Epidermal melanocyte (primary cell): ENCODE measurements around the gene CEP89.
"Not testable (repeated sequence)": the region's sequence is repeated elsewhere in the genome, so short reads cannot be mapped to it uniquely, and the experiment has no call there.

Experiments
- DNase-seq: peaks from one replicate; pipeline ENCODE4 v3.0.0; 2011; ENCODE audit warnings: low spot score; ENCODE audit not compliant: insufficient read length

CEP89 gene

GRCh38 chr19:32971715-32972540, at the start of gene CEP89, which contains the start of gene FAAP24:
CEP89 (minus strand) TSS chr19:32971958; CDS start chr19:32971874, 84 bp downstream.
FAAP24 (plus strand) TSS chr19:32972242; CDS start chr19:32973197, 955 bp downstream.
- peak; percentile 99 for DNase-seq

DNA sequence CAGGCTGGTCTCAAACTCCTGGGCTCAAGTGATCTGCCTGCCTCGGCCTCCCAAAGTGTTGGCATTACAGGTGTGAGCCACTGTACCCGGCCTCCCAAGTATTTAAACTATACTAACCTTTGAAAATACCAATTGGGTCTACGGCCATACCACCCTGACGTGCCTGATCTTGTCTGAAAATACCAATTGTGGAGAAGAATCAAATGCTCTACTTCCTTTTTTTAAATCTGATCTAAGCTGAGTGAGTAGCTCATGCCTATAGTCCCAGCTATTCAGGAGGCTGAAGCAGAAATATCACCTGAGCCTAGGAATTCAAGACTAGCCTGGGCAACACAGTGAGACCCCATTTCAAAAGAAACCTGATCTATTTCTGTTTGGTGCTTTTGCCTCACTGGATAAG, 39.1 kb upstream of the CEP89 start:
- DNase-seq: not testable (repeated sequence)

DNA sequence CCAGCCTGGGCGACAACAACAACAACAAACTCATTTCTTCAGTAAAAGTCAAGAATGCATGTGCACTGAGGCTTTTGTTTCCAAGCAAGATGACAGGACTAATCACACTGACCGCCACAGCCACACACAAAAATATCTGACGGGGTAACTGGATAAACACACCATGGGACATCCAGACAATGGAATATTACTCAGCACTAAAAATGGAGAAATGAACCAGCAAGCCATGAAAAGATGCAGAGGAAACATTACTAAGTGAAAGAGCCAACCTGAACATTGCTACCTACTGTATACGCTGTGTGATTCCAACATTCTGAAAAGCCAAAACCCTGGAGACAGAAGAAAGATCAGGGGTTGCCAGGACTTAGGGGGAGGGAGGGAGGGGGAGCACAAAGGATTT, 37.0 kb upstream of the CEP89 start:
- no peak for DNase-seq

DNA sequence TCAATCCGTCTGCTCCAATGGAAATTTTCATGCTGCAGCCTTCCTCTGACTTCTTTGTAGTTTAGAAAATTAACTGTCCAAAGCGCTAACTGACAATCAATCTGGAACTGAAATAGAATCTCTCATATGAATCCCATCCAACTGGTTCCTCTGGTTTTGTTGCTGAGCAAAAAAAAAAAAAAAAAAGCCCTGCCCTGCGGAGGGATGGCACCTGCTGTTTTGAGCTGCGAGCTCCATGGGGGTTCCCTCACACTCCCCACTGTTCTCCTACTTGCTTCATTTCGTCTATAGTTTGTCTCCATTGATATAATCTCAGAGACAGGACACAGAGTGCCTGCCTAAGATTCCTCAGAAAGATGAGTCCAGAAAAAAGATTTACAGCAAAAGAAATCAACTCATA, 33.7 kb upstream of the CEP89 start:
- DNase-seq: no peak

DNA sequence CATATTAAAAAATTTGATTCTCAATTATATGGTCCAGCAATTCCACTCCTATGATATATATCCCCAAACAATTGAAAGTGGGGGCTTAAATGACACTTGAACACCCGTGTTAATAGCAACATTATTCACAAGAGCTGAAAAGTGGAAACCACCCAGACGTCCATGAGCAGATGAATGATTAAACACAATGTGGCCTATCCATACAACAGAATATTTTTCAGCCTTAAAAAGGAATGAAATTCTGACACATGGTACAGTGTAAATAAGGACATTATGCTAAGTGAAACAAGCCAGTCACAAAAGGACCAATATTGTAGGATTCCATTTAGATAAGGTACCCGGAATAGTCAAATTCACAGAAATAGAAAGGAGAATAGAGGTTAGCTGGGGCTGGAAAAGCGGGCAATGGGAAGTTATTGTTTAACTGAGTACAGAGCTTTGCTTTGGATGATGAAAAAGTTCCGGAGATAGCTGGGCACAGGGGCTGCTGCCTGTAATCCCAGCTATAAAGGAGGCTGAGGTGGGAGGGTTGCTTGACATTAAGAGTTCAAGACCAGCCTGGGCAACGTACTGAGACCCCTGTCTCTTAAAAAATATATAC, 31.8 kb upstream of the CEP89 start:
- not testable (repeated sequence) for DNase-seq

DNA sequence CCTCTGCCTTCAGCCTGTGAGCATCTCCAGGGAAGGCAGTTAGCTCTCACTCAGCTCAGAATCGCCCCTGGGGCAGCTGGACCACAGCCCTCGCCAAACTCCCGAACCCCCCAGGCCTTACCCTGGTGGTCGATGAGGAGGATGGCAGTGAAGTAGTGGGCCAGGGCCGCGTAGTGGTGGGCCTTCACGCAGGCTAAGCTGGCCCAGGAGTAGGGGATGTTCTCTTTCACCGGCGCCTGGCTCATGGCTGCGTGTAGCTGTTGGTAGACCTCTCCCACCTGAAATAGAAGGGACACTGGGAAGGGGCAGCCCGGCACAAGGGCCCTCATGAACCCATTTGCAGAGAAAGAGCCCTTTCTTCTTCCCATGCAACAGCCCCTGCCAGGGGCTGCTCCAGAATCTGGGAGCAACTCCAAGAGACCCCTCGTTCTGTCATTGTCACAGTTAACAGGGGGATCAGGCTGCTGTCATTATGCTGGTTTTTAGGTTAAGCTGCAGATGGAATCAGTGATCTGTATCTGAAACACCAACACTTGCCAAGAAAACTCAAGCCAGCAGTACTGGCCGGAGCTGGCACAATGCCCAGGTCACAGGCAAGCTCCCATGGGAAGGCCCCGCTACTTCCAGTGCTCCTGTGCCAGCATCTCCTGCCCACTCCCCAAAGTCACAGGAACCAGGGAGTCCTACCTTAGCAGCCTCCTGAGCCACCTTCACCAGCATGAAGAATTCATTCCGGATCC, 30.5 kb upstream of the CEP89 start:
- not testable (repeated sequence) for DNase-seq

DNA sequence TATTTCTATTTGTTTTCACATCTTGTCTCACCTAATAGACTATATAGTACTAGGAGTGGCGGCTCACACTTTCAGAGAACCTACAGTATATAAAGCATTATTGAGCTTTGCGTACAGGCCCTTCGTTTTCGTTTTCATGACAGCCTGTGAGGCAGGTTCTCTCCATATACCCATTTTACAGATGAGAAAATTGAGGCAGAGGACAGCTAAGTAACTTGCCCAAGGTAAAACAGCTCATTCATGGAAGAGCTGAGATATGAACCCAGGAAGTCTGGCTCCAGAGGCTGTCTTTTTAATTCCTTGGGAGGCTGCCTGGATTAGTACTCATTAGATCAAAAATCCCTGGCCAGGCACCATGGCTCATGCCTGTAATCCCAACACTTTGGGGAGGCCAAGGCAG, 29.2 kb upstream of the CEP89 start:
- DNase-seq: no peak

- no peak for DNase-seq
Observed at GRCh38 chr19:33000510-33000909, 28.8 kb upstream of the CEP89 start.

DNA sequence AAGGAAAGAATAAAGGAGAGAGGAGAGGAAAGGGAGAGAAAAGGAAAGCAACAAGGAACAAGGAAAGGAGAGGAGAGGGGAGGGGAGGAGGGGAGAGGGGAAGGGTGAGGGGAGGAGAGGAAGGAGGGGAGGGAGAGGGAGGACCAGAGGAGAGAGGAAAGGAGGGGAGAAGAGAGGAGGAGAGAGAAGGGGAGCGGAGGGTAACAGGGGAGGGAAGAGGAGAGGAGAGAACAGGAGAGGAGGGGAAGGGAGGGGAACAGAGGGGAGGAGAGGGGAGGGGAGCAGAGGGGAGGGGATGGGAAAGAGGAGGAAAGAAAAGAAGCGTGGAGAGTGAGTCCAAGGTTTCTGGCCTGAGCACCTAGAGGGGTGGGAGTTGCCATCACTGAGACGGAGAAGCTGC, 27.0 kb upstream of the CEP89 start:
- no peak for DNase-seq

GRCh38 chr19:32997716-32998355, 26.1 kb upstream of the CEP89 start:
- no peak for DNase-seq

- DNase-seq: not testable (repeated sequence)
Observed at GRCh38 chr19:32997061-32997464, 25.3 kb upstream of the CEP89 start.

DNA sequence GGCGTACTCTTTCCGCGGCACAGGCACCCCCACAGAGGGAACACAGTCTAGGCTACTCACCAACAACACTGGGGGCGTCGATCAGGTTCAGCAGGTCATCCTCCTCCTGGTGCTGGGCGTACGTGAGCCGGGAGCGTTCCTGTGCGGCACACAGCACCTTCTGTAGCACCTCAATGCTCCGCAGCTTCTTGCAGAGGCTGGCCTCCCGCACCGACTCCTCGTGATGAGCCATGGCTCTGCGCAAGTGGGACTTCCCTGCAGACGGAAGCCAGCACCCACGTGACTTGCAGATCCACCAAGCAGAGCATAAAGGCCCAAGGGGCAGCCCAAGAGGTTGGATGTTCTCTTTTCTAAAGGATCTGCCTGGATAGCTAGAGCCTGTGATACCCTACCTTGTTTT, 24.2 kb upstream of the CEP89 start:
- DNase-seq: not testable (repeated sequence)

DNA sequence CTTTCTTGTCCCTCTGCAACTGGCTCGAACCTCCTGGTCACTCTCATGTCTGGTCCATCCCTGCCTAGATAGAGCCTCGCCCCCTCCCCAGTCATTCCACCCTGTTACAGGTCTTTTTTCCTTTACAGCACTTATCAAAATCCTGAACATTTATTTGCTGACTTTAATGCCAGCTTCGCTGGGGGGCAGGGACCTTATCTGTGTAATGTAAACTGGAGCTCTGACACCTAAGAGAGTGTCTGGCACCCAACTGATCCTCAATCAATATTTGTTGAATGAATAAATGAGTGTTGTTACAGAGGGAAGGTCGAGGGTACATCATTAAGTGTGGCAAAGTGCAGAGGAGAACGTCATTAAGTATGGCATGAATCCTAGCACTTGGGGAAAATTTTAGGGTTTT, 17.0 kb upstream of the CEP89 start:
- no peak for DNase-seq

- DNase-seq: not testable (repeated sequence)
Observed at GRCh38 chr19:32988254-32988653, 16.5 kb upstream of the CEP89 start.

DNA sequence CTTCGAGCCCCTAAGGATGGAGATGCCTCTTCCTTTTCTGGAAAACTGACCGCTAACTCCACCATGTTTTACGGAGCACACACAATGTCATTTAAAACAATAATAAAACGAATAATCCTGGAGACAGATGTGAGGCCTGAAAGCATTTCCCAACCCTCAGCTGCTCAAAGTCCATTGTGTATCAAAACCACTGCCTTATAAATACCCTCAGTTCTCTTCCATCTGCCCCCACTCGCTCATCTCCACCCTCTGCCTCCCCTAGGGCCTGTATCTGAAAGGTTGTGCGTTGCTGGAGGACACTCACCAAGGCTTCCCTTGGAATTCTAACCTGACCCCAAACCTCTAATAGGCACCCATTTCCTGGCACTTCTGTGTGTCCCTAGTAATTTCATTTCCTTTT, 10.7 kb upstream of the CEP89 start:
- not testable (repeated sequence) for DNase-seq

DNA sequence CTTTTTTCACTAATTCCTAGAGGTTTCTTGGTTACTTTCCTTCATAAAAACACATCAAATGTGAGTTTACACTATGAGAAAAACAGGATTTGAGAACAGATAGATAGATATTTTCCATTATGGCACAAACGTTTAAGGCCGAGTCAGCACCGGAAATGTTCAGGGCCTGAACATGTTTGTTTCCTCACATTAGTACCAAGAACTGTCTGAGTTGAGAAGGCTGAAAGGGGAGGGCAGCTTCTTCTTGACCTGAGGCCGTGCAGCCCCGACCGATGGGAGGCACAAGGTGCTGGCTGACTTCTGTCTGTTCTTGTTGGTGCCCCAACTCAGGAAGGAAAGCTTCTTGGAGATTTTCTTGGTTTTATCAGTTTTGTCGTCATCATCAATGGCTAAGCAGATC, 8.0 kb upstream of the CEP89 start:
- DNase-seq: not testable (repeated sequence)

- DNase-seq: not testable (repeated sequence)
Observed at GRCh38 chr19:32977813-32978212, 6.1 kb upstream of the CEP89 start.

GRCh38 chr19:32977280-32977679, 5.5 kb upstream of the CEP89 start:
- DNase-seq: no peak

DNA sequence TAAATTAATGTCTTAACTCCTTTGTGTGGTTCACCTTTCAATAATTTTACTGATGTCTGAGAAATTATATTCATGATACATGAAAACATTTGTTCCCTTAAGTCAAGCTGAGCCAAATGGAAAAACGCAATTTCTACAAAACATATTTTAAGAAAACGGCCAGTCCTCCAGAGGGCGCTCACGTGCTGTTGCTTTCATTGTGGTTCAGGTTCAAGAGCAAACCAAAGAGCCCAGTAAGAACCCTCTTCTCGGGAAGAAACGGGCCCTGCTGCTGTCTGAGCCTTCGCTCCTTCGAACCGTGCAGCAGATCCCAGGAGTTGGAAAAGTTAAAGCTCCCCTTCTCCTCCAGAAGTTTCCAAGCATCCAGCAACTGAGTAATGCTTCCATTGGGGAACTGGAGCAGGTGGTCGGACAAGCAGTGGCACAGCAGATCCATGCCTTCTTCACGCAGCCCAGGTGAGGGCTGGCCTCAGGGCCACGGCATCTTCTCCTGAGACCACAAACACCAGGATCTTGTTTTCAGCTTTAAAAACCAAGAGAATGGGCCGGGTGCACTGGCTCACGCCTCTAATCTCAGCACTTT, 4.6 kb upstream of the CEP89 start:
- DNase-seq: peak; percentile 27

GRCh38 chr19:32971012-32971595, 654 bp downstream of the CEP89 start:
- no peak for DNase-seq

DNA sequence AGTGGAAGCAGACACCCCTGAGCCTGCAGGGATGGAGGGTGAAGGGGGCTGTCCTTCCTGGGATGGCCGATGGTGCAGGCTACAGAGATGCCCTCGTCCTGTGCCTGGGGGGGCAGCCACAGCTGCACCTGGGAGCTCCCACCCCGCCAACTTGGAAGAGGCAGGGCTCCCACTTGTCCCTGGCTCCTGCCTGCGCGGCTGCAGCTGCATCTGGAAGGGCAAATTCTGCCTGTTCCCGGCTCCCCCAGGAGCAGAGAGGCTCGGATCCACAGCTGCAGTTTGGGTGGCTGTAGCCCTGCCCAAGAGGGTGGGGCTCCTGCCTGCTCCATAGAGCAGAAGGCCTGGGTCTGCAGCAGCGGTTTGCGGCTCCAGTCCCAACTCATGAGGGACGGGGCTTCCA, 2.2 kb downstream of the CEP89 start:
- no peak for DNase-seq
